GM18951 (cell line): Measurements from ENCODE around the gene SLC25A31.

Experiments used
- POLR2A ChIP-seq: IDR thresholded peaks from 4 replicates; pipeline ENCODE4 v1.6.1; 2011; ENCODE audit warnings: mild to moderate bottlenecking; ENCODE audit not compliant: insufficient read length, insufficient read depth; ENCODE audit errors: extremely low read depth
- in situ Hi-C: fragments of 300-500 bp; cut with MboI; formaldehyde crosslinking; loops from one replicate; pipeline ENCODE4 v1.12.0; 2022; ENCODE audit warnings: low sequenced_read_pairs, mixed read lengths, inconsistent platforms; ENCODE audit not compliant: unreplicated experiment

The SLC25A31 gene

DNA sequence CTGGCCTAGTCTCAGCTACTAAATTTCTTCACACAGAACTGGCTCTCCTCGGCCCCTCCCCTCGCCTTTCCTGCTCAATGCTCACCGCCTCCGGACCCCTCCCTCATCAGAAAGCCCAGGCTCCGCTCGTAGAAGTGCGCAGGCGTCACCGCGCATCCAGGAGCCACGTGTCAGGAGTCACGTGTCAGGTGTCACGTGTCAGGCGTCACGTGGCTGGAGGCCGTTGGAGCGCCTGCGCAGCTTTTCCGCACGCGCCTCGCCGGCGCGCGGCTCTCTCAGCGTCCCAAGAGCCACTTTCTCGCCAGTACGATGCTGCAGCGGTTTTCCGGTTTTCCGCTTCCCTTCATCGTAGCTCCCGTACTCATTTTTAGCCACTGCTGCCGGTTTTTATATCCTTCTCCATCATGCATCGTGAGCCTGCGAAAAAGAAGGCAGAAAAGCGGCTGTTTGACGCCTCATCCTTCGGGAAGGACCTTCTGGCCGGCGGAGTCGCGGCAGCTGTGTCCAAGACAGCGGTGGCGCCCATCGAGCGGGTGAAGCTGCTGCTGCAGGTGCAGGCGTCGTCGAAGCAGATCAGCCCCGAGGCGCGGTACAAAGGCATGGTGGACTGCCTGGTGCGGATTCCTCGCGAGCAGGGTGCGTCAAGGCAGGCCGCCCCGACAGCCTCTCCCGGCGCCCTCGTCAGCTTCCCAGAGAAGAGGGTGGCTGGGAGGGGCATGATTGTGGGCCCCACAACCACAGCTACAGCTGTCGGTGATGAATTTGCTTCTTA lies at the start of gene SLC25A31:
Gene SLC25A31 (plus strand): TSS at position 259 of the 772 bp plus-strand sequence. CDS start 146 bp downstream, at position 405.
- no peak for TF ChIP-seq POLR2A
- in situ Hi-C loops = loop anchor here (5.0 kb wide), 1 partner anchor 133 kb away; no protein-coding TSS in a partner anchor

DNA sequence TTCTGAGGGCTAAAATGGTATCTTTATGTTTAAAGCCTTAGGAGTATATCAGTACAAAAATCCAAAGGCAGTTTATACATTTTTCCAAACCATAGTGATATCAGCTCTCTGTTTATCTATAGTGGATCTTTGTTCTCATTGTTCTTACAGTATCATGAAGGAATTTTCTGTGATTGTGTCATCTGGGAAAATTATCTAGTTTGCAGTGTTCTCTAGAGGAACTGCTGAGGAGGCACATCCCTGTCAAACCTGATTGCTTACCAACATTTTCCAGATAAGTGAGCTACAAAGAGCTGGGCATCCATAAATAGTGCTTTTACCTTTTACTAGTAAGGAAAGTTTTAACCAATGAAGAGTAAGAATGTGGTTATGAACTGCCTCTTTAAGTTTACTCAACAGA lies 44.9 kb upstream of the SLC25A31 start:
- in situ Hi-C loops = no loop called here
- no peak for TF ChIP-seq POLR2A

DNA sequence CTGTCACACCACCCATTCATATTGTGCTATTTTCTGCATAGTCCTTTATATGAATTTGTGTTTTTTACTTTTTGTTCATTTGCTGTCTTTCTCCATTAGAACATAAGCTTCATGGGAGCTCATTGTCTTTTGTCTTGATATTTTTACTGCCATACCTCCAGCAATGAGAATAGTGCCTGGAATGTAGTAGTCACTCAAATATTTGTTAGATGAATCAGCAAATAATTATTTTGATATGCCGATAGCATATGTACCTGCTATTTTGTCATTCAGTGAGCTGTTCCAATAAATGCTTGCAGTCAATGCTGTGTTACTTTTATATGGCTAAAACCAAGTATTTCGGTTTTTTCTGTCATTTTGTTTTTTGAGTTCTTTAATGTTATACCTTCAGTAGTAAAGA lies 43.5 kb upstream of the SLC25A31 start:
- TF ChIP-seq POLR2A = no peak

DNA sequence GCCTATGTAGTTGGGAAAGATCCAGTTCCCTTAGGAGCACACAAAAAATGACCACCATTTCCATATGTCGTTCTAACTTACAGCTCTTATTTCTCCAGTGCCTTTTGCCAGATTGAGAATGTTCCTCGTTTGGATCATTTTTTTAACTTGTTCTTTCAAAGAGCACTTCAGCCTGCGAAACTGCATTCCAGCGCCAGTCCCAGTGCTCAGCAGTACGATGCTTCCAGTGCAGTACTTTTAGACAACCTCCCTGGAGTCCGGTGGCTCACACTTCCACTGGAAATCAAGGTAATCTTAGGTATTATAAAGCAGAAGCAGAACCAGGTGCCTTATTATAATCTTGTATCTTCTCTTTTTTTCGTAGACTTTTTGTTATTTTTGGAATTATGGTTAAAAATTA lies 42.6 kb upstream of the SLC25A31 start:
- no peak for TF ChIP-seq POLR2A
- in situ Hi-C loops = no loop called here

More for the DNA sequence above, 43.5 kb upstream of the SLC25A31 start:
- in situ Hi-C loops = no loop called here

- in situ Hi-C loops = no loop called here
- no peak for TF ChIP-seq POLR2A
Observed at GRCh38 chr4:127698789-127699200, 31.4 kb upstream of the SLC25A31 start.

DNA sequence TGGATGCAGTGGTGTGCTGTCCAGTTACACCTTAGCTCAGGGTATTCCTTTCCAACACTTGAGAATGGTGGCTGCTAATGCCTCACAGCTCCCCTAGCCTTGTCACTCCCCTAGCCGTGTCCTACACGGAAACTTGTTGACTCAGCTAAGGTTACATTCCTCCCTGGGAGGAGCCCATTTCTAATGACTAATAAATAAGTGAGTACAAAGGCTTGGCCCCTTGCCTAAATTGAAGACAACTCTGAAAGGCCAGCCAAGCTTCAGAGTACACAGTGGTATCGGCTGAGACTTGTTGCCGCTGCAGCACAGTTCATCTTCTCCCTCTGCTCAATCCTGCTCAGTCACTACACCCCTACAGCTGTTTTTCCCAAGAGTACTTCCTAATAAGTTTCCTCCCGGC lies 21.2 kb upstream of the SLC25A31 start:
- in situ Hi-C loops = no loop called here
- no peak for TF ChIP-seq POLR2A

DNA sequence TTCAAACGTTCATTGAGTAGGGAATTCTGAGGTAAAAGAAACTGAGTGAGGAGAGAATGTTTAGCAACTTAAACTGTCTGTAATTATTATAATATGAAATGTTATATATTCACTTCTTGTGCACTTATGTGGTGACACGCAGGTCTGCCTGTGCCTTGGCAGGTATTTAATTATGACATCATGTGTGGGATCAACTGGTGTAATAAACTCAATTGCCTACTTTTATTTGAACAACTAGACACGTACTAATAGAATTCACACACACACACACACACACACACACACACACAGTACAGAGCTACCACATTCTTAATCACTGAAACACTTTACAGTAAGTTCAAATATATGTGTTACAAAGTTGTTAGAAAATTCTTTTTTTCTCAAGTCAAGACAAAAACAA lies 20.7 kb upstream of the SLC25A31 start:
- no peak for TF ChIP-seq POLR2A
- in situ Hi-C loops = no loop called here

DNA sequence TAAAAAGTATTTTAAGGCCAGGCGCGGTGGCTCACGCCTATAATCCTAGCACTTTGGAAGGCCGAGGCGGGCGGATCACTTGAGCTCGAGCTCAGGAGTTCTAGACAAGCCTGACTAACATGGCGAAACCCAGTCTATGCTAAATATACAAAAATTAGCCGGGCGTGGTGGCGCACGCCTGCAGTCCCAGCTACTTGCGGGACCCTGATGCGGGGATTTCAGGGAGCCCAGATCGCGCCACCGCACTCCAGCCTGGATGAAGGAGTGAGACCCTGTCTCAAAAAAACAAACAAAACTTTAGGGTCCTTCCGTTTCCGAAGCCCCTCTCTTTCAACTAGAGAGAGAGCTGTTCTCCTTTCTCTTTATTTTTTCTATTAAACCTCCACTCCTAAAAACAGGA lies 1.2 kb downstream of the SLC25A31 start:
- in situ Hi-C loops = loop anchor here (5.0 kb wide), 1 partner anchor 134 kb away; no protein-coding TSS in a partner anchor
- no peak for TF ChIP-seq POLR2A

- TF ChIP-seq POLR2A = no peak
- in situ Hi-C loops = loop anchor here (5.0 kb wide), 1 partner anchor 135 kb away; no protein-coding TSS in a partner anchor
Observed at GRCh38 chr4:127732623-127733328, 2.6 kb downstream of the SLC25A31 start.

DNA sequence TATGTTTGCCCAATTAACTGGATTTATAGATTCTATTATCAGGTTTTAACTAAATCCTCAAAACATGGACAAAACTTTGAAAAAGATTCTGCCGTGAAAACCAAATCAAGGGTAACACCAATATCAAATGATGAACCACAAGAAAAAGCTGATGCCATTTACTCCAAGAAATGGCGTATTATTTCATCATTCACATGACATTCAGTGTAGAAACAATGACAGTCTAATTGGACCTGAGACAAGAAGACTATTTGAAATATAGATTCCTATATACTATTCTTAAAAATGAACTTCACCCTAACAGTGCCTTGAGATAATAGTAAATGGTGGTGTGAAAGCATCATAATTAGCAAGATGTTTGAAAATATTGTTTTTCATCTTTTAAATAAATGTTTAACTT lies 4.8 kb downstream of the SLC25A31 start:
- in situ Hi-C loops = loop anchor here (5.0 kb wide), 1 partner anchor 138 kb away; no protein-coding TSS in a partner anchor
- TF ChIP-seq POLR2A = no peak

DNA sequence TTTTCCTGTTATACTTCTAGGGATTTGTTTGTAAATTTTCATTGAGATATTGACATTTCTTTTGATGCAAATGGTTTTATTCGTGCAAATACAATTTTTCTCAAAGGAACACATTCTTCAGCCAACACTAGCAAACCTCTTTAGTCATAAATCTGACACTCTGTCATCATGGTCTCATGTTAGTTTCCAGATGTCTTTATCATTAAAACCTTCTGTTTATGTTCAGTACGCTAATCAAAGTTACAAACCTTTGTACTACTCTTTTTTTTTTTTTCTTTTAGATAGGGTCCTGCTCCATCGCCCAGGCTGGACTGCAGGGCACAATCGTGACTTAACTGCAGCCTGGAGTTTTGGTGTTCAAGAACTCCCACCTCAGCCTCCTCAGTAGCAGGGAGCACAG lies 7.1 kb downstream of the SLC25A31 start:
- in situ Hi-C loops = no loop called here
- TF ChIP-seq POLR2A = no peak

DNA sequence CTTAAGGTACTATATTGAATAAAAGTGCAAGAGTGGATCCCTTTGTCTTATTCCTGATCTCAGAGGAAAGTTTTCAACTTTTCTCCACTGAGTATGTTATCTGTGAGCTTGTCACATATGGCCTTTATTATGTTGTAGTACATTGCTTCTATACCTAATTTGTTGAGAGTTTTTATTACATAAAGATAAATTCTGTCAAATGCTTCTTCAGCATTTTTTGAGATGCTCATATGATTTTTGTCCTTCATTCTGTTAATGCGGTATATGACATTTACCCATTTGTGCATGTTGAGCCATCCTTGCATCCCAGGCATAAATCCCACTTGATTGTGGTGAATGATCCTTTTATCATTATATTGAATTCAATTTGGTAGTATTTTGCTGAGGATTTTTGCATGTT lies 11.0 kb downstream of the SLC25A31 start:
- no peak for TF ChIP-seq POLR2A
- in situ Hi-C loops = no loop called here

DNA sequence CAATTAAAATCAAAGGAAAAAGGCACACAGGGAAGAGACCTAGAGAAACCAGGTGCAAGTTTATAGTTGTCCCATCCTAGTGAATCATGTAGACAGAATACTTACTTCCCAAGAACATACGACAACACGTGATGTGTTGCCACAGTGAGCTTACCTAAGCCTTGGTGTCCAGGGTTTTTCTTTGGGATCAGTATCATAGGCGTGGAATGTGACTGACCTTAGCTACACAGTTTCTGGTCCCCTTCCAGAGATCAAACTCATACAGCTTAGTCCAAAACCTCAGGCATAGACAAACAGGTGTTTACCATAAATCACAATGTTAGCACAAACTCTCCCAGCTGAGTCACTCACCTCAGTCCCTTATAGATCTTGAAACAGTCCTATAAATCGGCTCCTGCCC lies 17.7 kb downstream of the SLC25A31 start:
- in situ Hi-C loops = no loop called here
- TF ChIP-seq POLR2A = no peak

DNA sequence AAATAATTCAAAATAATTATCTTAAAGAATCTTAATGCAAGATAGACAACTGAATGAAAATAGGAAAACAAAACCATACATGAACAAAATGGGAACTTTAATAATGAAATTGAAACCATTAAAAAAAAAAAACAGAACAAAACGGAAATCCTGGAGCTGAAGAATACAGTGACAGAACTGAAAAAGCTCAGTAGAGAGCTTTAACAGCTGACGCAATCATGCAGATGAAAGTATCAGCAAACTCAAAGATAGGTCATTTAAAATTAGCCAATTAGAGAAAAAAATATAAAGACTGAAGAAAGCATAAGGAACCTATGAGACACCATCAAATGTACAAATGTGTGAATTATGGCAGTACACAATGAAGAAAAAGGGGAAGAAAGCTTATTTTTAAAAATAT lies 18.8 kb downstream of the SLC25A31 start:
- in situ Hi-C loops = no loop called here
- no peak for TF ChIP-seq POLR2A
